Astrocyte of the spinal cord (primary cell): Measurements from ENCODE around the gene TSPEAR.
"Not testable (repeated sequence)": the region's sequence is repeated elsewhere in the genome, so short reads cannot be mapped to it uniquely, and the experiment has no call there.

ENCODE experiments used
- DNase-seq: peaks from one replicate; pipeline ENCODE4 v3.0.0; 2011; ENCODE audit warnings: low read depth, low spot score
- H3K4me3 ChIP-seq: 2 replicates; pipeline ENCODE4 v1.5.1; 2011; ENCODE audit warnings: low read depth, mild to moderate bottlenecking, low read length, moderate library complexity
- CTCF ChIP-seq: IDR thresholded peaks from 2 replicates; pipeline ENCODE4 v1.5.1; 2012; ENCODE audit warnings: low read depth, mild to moderate bottlenecking, low read length, inconsistent platforms
- in situ Hi-C: cut with HindIII; loops from 2 replicates; pipeline ENCODE4 v1.10.0; 2017; ENCODE audit warnings: low sequenced_read_pairs

Gene TSPEAR

GRCh38 chr21:44686000-44686781 lies 25.2 kb downstream of the TSPEAR start:
- in situ Hi-C loops = no loop called here
- DNase-seq = no peak
- H3K4me3 ChIP-seq = no peak overlapping the region
- TF ChIP-seq CTCF = no peak

GRCh38 chr21:44685050-44685449 lies 26.3 kb downstream of the TSPEAR start:
- in situ Hi-C loops, DNase-seq, H3K4me3 ChIP-seq: not testable (repeated sequence)

GRCh38 chr21:44684483-44684882 lies 26.9 kb downstream of the TSPEAR start:
- TF ChIP-seq CTCF = no peak
- no peak for DNase-seq
- no peak overlapping the region for H3K4me3 ChIP-seq
- in situ Hi-C loops = no loop called here

- H3K4me3 ChIP-seq = no peak overlapping the region
- in situ Hi-C loops = no loop called here
- DNase-seq = no peak
- TF ChIP-seq CTCF = no peak
These were observed 27.3 kb downstream of the TSPEAR start for GRCh38 chr21:44684077-44684476.

- DNase-seq = no peak
- in situ Hi-C loops = no loop called here
- no peak for TF ChIP-seq CTCF
- no peak overlapping the region for H3K4me3 ChIP-seq
These were observed 28.7 kb downstream of the TSPEAR start for GRCh38 chr21:44682580-44683151.

GRCh38 chr21:44681861-44682579 lies 29.4 kb downstream of the TSPEAR start, which contains the start of gene KRTAP12-1:
Gene KRTAP12-1, minus strand, starts transcription at chr21:44682163. Its CDS starts 40 bp downstream, at chr21:44682123.
- no peak within 1 kb of the TSS for H3K4me3 ChIP-seq
- DNase-seq = no peak
- no peak for TF ChIP-seq CTCF
- in situ Hi-C loops = no loop called here

- DNase-seq = no peak
- in situ Hi-C loops = no loop called here
- TF ChIP-seq CTCF = no peak
- H3K4me3 ChIP-seq = no peak overlapping the region
These were observed 30.2 kb downstream of the TSPEAR start for GRCh38 chr21:44681152-44681551.
